Stimulated activated CD8-positive, alpha-beta memory T cell treated with anti-CD3 and anti-CD28 coated beads, Interleukin-4, amount 100 ng/mL, for 4 hours (primary cell): ENCODE measurements around the gene KIAA0513.

Experiments used
- DNase-seq, 2 donors: peaks; one replicate each; pipeline ENCODE4 v3.0.0-alpha.2; 2020; ENCODE audit warnings: low read depth in 2 of 2, low spot score in 1 of 2

KIAA0513 gene

DNA sequence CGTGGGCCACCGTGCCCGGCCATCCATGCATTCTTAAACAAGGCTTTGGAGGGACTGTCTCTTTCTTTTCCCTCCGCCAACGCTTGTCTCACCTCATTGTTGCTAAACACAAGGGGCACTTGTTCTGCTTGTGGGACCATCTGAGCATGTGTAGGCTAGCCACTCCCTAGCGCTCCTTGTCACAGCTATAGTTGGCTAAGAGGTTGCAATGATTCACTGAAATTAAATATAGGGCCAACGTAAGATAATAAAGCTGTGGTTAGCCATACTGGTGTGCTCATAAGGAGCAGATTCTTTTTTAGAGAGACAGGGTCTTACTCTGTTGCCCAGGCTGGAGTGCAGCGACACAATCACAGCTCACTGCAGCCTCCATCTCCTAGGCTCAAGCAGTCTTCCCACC, 41.2 kb downstream of the KIAA0513 start:
- no peak for DNase-seq

DNA sequence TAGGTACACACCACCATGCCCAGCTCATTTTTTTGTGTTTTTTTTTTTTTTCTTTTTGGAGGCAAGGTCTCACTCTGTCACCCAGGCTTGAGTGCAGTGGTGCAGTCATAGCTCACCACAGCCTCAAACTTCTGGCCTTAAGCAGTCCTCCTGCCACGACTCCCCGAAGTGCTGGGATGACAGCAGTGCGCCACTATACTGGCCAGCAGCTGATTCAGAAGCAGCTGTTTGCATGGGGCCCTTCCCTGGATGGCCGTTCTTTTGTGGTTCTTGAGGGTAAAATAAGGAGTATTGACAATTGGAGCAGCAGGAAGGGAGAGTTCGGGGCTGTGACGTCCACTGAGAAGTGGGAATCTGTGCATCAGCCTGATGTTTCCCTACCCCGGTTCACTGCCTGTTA, 41.6 kb downstream of the KIAA0513 start:
- no peak for DNase-seq

DNA sequence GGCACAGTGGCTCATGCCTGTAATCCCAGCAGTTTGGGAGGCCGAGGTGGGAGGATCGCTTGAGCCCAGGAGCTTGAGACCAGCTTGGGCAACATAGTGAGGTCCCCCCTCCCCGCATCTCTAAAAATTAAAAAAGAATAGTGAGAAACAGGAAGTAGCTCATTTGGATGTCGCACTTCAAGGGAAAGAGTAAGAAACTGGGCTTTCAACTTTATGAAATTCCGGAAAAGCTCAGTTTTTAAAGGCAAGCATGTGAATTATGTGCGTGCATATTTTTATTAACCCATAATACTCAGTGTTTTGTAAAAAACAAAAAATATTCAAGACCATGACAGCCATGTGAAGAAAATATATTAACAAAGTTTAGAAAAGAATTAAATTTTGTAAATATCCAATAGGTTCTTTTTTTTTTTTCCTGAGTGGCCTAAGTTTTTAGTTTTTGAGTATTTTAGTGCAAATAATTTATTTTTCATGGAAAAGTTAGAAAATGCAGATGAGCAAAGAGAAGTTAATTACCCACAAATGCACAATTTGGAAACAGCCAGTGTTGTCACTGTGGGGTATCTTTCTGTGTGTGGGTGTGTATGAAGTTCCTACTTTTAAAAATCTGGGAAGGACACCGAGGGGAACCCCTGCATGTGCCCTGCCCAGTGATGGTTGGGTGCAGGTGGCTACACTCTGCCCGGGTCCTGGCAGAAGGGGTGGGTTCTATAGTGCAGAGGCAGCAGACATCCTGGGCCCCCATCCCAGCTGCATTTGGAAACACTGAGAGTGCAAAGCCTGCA, 44.7 kb downstream of the KIAA0513 start:
- no peak for DNase-seq

DNA sequence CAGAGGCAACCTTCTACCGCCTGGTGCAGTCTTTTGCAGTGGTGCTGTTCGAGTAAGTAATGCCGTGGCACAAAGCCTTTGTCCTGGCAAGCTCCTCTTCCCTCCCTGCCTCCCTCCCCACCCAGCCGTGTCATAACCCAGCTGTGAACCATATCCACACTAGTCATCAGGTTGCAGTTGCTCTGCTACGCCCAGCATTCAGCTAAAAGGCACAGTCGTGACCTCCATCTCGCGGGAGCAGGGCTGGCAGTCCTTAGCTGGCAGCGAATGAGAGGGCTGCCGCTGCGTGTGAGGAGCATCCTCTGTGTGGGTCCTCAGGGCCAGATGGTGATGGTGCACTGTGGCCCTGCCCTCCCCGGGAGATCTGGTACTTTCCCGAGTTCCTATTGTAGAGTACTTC, 45.4 kb downstream of the KIAA0513 start:
- no peak for DNase-seq

DNA sequence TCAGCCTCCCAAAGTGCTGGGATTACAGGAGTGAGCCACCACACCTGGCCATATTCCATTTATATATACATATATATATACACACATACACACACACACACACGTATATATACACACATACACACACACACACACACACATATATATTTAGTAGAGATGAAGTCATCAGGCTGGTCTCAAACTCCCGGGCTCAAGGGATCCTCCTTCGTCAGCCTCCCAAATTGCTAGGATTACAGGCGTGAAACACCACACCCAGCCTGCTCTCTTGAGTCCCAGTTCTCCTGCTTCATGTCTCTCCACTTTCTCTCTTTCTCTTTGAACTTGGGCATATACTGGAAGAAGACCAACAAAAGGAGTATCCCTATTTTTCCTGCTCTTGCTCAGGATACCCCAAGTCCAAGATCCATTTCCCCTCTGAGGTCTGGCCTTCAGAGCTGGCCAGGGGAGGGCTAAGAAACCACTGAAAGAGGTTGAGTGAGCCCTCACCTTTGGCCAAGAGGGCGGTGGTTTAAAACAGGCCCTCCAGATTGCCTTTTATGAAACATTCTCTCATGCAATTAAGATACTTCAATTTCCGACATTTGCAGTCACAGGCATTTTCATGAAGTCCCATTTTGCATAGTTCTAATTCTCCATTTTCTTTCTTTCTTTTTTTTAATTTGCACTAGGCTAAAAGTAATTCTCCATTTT, 46.8 kb downstream of the KIAA0513 start:
- no peak for DNase-seq

DNA sequence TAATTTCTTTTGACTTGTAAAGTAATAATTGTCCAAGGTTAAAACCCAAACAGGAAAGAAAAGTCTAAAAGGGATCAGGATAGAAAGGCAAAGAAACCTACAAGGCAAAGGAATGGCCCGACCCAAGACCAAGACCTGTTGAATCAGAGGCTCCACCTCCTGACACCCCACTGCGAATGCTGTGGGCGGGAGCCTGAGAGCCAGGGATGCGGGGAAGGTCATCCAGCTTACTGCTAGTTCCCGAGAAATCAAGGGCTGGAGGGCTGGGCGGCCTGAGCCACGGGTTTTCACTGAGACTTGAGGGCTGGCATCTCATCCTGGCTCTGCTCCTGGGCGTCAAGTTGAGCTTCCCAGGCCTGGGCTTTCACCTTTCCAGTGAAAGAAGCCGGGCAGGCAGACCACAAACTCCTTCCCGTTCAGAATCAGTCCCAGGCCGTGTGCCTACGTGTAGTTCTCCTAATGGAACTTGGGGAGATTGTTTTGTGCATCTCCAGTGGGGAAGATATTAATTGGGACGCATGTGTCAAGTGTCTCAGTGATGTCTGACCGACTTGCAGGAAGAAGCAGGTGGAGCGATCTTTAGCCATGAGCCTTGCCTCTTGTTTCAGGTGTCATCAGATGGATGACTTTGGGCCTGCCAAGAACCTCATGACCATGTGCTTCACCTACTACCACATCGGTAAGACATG, 47.8 kb downstream of the KIAA0513 start:
- no peak for DNase-seq

DNA sequence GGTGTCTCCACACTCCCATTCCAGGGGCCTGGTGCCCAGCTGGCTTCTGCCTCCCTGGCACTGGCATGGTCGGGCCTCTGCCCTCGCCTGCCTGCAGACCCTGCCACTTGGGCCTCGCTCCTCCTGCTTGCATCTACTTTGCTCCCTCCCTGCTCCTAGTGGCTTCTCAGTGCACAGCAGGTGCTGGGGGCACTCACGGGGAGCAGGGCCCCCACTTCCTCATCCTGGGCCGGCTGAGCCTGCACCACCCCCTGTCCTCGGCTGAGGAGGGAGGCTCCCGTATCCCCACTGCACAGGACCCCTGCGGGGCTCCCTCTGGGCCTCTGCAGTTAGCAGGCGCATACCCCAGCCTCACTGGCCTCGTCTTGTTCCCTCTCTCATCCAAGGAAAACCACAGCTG, 49.4 kb downstream of the KIAA0513 start:
- no peak for DNase-seq

DNA sequence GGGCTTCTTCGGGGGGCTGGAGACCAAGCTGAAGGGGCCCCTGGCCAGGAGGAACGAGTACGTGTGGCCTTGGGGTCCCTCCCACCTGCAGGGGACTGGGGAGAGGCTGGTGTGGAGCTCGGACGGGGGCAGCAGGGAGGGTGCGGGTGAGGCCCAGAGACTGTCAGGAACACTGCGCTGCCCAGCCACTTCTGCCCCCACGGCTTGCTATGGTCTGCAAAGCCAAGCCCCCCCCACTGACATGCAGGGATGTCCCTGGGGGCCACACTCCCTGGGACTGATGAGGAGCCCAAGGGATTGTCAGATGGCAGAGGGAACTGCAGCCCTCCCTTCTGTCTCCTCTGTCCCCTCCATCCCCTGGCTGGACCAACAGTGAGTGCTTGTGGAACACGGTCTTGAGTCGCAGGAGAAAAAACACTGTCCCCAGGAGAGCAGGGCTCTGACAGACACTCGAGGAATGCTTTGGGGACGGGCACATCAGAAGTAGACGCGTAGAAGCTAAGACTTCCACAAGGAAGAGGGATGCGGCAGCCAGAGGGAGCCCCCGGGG, 50.1 kb downstream of the KIAA0513 start:
- no peak for DNase-seq

DNA sequence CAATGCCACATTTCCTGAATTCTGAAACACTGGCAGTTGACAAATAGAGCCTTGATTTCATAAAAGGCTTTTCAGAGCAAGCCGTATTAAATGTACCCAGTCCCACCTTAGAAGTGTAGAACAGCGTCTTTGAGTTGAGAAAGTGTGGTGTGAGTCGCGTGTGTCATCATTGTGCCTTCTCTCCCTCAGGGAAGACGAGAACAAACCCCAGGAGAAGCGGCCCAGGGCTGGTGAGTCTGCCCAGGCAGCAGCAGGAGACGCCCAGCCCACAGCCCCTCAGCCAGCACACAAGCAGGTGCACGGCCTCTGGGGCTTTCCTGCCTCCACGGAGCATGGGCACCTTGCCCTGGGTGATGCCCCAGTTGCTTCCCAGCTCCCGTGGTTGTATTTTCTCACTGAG, 50.6 kb downstream of the KIAA0513 start:
- DNase-seq = no peak

DNA sequence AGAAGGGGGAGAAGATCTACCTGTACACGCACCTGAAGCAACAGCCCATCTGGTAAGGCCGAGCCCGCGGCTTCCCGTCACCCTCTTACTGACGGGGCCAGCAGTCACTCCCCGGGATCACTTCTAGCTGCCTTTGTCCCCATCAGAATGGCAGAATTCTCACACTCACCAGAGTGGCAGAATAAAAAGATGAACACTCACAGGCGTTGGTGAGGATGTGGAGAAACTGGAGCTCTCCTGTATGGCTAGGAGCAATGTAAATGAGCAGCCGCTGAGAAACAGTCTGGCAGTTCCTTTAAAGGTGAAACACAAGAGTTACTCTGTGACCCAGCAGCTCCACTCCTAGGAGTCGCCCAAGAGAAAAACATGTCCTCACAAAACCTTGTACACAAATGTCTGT, 51.4 kb downstream of the KIAA0513 start:
- DNase-seq = no peak

DNA sequence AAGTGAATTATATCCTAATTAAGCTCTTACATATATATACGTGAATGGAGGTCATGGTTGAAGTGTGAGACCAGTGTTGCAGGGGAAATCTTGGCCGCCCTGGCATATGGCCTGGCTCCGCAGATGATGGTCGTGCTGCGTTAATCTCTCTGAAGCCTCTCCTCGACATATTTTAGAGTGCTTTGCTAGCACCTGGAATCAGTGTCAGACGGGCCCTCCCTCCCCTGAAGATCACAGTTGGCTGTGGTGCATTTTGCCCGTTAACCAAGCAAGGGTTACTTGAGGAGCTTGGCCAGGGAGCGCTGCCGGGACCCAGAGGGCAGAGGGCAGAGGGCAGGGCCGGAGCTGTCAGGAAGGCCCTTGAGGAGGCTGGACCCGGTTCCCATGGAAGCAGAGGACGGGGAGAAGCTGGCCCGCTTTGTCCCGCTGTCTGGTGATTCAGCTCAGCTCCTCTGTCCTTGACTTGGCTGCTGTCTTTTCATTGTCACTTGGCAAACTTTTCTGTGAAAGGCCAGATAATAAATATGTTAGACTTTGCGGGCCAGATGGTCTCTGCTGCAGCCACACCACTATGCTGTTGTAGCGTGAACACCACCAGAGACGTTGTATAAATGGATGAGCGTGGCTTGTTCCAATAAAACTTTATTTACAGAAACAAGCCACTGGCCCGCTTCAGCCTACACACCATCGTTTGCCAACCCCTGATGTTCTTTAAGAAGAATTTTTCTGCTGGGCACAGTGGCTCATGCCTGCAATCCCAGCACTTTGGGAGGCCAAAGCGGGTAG, 52.4 kb downstream of the KIAA0513 start:
- DNase-seq = no peak

DNA sequence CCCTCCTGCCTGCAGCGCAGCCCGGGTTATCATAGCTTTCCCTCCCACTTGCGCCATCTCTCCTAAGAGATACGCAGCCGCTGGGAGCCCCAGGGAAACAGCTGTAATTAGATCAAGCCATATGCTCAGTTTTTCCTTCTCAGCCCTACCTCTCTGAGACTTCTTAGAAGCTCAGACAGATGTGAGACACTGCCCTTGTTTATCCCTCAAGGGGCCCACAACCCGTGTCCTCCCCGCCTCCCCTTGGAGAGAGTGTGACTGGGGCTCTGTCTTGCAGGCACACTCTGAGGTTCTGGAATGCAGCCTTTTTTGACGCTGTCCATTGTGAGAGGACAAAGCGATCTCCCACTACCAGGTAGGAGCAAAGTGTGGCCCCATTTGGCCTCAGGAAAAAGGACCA, 53.4 kb downstream of the KIAA0513 start:
- no peak for DNase-seq

DNA sequence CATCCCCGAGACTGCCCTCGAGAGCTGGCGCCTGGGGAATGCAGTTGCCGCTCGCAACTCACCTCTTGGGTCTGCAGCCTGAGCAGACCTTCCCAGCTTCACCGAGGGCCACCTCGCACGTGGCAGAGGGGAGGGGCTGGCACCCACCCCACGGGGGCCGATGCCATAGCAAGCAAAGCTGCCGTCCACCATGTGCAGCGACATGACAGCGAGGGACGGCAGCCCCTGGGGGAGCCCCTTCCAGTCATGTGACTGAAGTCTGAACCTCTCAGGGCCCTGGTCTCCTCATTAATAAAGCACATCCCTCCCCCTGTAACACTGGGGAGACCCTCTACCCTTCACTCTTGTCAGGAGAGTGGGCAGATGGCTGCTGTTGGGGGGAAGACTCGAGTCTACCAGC, 54.2 kb downstream of the KIAA0513 start:
- DNase-seq = no peak

DNA sequence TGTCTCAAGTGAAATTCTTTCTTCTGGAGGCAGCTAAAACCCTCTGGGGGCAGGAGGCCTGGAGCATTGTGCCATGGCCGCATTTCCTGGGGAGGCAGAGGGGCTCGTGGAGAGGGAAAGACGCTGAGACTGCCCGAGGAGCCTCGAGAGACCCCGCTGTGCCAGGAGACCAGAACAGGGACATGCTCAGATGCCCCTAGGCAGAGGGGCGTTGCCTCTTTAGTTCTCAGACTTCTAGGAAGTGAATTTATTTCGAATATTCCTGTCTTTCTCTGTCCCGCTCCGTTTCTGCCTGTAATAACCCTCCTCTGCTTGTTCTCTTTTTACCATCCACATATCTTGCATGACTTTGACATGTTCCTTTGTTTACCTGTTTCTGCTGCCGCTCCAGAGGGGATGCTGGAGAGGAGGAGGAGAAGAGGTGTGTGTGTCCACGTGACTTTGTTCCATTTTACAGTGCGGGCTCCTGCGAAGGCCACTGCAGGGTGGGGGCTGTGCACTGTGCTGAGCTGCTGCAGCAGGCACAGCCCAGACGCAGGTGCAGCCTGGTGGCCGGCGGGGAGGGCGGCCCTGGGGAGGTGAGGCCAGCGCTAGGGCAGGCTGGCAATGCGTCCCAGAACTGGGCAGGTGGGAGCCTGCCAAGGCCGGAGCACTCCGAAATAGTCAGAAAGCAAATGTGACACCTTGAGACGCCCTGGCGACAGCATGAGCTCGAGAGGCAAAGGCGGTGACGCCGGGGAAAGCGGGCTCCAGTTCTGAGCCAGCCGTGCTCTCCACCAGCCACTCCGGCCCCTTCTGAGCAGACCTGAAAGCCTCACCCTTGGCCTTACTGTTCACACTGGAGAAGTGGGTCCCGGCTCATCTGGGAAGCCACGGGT, 54.8 kb downstream of the KIAA0513 start:
- no peak for DNase-seq

DNA sequence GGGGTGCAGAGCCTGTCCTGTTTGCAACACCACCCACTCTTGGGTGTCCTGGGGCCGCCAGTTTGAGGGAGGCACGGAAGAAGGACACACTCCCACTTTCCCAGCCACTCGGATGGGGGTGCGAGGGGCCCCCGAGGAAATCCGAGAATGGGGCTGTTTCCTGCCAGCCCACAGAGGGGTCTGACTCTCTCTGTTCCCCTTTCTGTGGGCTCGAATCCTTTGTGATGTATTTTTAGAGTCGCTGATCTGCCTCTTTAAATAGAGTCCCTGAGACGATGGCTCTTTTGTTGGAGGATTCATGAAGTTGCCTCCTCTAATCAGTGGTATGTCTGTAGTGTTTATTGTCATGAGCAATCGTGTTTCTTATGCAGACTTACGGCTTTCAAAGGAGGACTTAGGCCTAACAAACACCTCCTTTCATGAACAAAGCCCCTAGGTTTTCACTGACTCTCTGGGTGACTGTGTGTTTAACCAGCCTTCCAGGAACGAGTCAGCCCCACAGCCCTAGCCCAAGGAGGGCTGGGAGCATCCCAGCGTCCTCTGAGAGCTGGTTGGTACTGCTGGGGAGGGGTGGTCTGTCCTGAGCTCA, 55.5 kb downstream of the KIAA0513 start:
- DNase-seq = no peak

DNA sequence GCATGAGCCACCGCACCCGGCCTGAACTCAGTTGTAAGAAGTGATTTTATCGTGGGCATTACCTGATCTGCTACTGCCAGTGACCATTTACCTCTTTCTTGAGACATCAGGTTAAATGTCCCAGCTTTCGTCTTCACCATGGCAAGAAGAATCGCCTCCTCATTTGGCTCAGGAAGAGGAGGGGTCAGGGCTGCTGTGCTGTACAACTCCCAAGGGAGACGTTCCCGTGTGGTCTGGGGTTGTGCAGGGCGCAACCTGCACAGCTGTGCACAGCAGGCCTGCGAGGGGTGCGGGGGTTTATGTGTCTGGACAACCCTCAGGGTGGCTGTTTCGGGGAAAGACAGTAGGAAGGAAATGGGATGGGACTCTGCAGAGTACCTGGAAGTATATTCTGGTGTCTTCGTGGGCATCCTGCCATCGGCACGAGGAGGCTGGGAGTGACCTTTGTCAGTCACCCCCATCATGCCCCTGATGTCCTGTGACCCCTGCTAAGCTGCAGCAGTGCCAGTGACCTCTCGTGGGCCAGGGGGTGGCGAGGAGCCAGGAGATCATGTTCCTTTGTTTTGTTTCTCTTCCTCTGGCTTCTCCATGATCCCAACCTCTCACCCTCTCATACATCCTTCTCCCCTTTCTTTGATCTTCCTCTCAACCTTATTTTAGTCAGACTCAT, 57.4 kb downstream of the KIAA0513 start:
- no peak for DNase-seq

DNA sequence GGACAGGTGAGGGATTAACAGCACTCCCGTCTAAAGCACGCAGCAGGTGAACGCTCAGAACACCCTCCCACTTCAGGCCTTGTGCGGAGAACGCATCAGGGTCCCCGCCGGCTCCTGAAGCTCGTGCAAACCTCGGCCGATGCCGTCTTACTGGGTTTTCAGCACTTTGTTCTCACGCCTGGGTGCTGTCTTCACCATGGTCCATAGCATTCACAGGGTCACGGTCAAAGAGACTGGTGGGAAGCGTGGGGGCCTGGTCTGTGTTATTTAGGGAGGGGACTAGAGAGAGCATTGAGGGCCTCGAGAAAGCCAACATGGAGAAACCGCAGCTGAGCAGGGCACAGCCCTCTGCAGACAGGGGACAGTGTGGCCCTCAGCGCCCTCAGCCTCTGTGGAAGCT, 58.1 kb downstream of the KIAA0513 start:
- no peak for DNase-seq

DNA sequence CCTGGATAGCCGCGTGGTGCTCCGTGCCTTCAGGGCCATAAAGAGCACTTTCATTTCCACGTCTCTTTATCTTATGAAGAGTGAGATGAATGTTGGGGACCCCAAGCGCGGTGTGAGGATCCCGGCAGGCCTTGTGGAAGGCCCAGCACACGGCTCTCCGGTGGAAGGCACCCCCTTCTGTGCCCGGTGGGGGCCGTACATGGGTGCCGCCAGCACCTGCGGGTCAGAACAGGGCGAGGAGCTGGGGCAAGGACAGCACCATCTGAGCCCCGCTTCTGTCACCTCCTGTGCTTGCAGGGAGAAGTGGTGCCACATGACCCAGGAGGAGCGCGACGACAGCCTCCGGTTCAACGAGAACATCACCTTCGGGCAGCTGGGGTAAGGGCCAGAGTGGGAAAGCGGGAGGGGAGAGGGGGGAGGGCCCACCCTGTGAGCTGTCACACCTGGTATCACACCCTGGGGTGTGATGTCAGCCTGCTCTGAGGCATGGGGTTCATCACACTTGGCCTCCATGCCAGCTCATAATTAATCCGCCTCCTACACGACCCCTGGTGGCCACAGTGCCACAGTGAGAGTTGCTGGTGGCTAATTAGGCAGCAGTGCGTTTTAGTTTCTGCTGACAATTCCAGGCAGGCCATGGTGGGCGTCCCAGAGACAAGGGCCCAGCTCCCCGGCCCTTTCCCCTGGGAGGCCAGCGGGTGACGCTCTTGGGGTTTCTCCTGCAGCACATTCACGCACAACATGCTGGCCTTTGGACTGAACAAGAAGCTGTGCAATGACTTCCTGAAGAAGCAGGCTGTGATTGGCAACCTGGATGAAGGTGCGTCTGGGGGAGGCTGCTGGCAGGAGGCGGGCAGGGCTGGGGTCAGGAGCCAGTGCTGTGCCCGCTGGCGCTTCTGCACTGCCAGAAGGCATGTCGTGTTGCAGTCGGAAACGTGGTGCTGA, 59.0 kb downstream of the KIAA0513 start:
- DNase-seq = peak; percentile 46 to 56
